Epithelial cell of prostate (primary cell): Measurements from ENCODE around the gene BRSK2.
"Not testable (repeated sequence)": the region's sequence is repeated elsewhere in the genome, so short reads cannot be mapped to it uniquely, and the experiment has no call there.

ENCODE experiments used
- DNase-seq: peaks from one replicate; pipeline ENCODE4 v3.0.0-alpha.2; 2011; ENCODE audit warnings: low read depth, low spot score
- H3K27ac ChIP-seq: fragments of 450-650 bp; 2 replicates; pipeline ENCODE4 v1.5.1; 2017; ENCODE audit warnings: mild to moderate bottlenecking

The BRSK2 gene

DNA sequence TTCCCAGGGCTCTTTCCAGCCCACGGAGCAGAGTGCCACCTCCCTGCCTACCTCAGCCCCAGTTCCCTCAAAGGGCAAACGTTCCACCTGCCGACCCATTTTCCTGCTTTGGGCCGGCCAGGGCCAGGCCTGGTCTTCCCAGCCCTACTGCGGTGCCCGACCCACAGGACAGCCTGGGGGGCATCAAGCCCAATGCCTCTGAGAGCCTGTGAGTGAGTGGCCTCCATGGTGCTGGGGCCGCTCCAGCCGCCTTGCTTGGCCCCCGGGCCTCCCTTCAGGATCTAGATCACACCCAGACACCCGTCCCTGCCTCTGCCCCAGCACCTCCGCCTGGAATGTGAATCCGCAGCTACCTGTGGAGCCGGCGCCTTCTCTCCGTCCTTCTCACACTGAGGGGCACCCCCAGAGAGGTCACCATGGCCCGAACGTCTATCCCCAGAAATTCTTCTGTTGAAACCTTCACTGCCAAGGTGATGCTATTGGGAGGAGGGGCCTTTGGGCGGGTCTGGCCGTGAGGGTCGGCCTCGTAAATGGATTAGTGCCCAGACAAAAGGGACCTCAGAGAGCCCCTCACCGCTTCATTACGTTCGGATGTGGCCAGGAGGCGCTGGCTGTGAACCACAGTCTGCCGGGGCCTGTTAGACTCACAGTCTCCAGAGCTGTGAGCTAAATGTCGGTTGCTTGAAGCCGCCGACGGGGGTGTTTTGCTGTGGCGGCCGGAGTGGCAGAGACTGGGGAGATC lies 36.2 kb upstream of the BRSK2 start:
- no peak for DNase-seq
- no peak overlapping the region for H3K27ac ChIP-seq

DNA sequence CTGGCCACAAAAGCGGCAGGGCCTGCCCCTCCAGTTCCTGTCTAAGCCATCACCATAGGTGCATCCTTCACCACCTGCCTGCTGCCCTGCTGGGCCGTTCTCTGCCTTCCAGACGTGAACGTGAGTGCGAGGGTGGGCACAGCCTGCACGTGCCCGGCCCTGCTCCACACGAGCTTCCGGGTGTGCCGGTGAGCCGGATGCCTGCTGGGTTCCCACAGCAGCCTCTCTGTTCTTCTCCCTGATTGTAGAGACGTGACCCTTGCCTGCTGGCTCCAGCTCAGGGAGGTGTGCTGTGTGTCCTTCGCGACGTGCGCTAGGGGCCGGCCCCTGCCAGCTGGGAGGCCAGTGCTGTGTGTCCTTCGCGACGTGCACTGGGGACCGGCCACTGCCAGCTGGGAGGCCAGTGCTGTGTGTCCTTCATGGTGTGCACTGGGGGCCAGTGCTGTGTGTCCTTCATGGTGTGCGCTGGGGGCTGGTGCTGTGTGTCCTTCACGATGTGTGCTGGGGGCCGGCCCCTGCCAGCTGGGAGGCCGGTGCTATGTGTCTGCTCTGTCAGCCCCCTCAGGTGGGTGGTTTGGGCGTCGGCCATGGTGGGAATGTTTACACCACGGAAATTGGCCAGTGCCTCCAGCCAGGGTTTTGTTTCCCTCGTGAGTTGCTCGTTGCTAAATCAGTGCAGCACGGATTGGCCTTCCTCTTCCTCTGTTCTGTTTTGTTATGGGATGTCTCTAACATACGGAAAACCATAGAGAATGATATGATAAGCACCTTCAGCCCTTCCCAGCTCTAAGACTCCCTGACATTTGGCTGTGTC lies 35.4 kb upstream of the BRSK2 start:
- no peak overlapping the region for H3K27ac ChIP-seq
- no peak for DNase-seq

GRCh38 chr11:1356007-1356435 lies 33.7 kb upstream of the BRSK2 start:
- no peak for DNase-seq
- H3K27ac ChIP-seq = no peak overlapping the region

GRCh38 chr11:1356478-1356960 lies 33.2 kb upstream of the BRSK2 start:
- no peak overlapping the region for H3K27ac ChIP-seq
- DNase-seq = no peak

- no peak for DNase-seq
- H3K27ac ChIP-seq = no peak overlapping the region
Measured at GRCh38 chr11:1358286-1358685, 31.4 kb upstream of the BRSK2 start.

- DNase-seq, H3K27ac ChIP-seq: not testable (repeated sequence)
Measured at GRCh38 chr11:1358931-1359330, 30.8 kb upstream of the BRSK2 start.

GRCh38 chr11:1359556-1359955 lies 30.2 kb upstream of the BRSK2 start:
- DNase-seq = no peak
- no peak overlapping the region for H3K27ac ChIP-seq

DNA sequence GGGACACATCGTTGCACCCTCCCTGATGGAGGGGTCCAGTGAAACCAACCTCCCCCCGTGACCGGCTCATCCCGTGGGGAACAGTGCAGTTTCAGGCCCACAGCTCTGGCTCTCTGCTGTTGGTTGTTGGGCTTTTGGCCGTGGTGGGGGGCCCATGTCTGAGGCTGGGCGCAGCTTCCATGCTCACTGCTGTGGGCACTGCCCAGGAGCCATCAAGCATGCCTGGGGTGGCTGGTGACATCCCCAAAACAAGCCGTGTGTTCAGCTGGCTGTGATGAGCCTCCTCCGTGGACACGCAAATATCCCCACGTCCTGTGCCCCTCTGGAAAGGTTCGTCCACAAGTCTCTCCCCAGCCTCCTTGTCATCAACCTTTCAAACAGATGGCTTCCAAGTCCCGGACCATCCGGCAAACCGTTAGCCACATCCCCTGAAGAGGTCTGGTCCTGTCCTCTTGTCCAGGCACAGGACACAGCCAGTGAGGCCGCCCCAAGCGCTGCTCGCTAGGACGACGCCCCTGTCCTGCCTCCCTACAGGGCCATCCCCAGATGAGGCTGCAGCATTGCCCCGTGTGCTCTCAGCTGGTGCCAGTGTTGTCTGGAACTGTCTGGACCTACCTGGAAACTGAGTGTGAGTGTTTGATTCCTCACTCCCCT lies 29.4 kb upstream of the BRSK2 start:
- DNase-seq = no peak

DNA sequence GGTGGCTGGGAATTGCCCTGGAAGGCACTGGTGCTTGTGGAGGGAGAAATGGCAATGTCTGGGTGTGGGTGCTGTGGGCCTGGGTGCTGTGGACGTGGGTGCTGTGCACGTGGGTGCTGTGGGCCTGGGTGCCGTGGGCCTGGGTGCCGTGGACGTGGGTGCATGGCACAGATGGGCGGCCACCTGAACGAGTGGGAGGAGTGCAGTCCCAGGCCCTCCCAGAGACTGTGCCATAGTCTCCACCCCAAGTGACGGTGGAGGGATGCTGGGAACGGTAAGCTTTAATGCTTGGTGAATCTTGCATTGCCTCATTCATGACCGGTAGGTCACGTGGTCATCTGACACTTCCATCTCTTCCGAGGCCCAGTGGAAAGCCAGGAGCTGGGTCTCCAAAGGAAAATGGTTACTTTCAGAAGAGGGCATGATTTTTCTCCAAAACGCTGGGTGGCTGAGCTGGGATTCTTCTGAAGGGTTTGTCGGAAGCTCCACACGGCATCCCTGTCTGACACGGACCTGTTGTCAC lies 28.8 kb upstream of the BRSK2 start:
- DNase-seq = no peak
- no peak overlapping the region for H3K27ac ChIP-seq

More for the DNA sequence above, 29.4 kb upstream of the BRSK2 start:
- no peak overlapping the region for H3K27ac ChIP-seq

GRCh38 chr11:1361882-1362281 lies 27.9 kb upstream of the BRSK2 start:
- H3K27ac ChIP-seq = no peak overlapping the region
- no peak for DNase-seq

- DNase-seq = no peak
- H3K27ac ChIP-seq = no peak overlapping the region
Measured at GRCh38 chr11:1367721-1368120, 22.0 kb upstream of the BRSK2 start.

DNA sequence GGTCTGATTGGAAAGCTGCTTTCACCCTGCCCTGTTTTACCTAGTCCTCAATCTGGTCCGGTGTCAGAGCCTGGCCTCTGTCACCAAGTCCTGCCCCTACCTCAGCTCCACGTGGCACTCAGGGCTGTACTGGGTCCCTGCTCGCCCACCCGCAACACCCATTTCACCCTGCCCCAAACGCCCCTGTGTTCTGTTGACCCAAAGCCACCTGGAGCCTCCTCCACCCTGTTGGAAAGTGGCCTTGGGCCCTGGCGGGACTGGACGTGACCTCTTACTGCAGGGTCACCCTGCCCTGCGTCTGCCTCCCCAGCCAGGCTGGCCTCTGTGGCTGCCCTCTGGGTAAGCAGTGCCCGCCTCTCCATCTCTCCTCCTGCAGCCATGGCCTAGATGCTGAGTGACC lies 21.5 kb upstream of the BRSK2 start:
- H3K27ac ChIP-seq = no peak overlapping the region
- DNase-seq = no peak

DNA sequence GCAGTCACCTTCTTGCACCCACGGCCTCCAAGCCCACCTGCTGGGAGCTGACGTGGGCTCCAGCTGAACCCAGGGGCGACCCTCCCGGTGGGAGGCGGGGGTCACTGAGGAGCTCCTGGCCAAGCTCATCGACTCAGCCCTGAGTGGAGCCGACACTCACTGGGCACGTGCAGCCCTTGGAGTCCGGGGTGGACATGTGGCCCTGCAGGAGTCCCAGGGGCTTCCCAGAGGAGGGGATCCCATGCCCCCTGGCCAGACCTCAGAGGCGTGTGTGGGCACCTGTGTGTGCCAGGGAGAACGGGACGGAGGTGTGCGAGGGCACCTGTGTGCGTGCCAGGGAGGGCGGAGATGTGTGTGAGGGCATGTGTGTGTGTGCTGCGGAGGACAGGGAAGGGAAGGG lies 20.8 kb upstream of the BRSK2 start:
- H3K27ac ChIP-seq = no peak overlapping the region
- no peak for DNase-seq

GRCh38 chr11:1369371-1370005 lies 20.2 kb upstream of the BRSK2 start:
- no peak for DNase-seq
- no peak overlapping the region for H3K27ac ChIP-seq

DNA sequence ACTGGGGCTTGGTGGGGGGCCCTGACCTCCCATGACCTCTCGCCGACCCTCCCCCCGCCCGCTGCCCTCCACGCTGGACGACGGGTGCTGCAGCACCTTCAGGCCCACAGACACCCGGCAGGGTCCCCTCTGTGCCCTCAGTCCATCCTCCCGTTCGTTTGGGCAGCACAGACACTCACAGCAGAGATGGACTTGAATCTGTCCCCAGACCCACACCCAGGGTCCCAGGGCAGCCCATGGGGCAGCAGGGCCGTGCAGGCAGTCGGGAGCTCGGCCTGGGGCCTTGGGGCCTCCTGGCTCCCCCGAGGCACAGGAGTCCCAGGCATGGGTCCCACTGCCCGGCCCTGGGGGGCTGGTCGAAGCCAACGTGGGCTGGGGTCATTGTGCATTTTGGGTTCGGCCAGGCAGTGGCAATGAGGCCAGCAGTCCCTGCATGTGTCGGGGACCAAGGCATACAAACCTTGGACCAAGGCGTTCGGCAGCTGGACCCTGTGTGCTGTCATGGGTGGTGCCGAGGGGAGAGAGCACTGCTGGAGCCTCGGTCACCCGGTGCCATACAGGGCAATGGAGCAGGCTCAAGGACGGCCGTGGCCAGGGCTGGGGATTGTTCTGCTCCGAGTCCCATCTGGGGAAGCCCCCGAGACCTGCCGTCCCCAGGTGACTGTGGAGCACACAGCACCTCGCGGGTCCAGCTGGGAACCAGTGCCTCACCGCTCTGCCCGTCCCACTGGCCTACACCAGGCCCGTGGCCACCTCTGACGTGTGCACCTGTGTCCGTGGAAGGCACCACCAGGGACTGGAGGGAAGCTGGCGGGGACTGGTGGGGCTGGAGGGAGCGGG lies 19.3 kb upstream of the BRSK2 start:
- no peak for DNase-seq
- H3K27ac ChIP-seq = no peak overlapping the region

DNA sequence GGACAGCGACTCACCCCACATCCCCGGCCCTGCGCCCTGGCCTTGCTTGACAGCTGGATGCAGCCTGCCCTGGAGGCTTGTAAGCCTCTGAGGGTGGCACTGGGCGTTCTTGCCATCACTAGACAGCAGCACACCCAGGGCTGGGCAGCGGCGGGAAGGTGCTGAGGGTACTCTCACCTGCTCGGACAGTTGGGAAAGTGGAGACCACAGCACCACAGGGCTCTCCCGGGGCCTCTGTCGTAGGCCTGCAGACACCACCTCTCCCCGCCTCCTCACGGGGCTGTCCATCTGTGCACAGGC lies 18.8 kb upstream of the BRSK2 start:
- DNase-seq = no peak
- H3K27ac ChIP-seq = no peak overlapping the region

GRCh38 chr11:1371377-1371776 lies 18.4 kb upstream of the BRSK2 start:
- no peak overlapping the region for H3K27ac ChIP-seq
- no peak for DNase-seq

- no peak for DNase-seq
- H3K27ac ChIP-seq = no peak overlapping the region
Measured at GRCh38 chr11:1371836-1372465, 17.8 kb upstream of the BRSK2 start.

- H3K27ac ChIP-seq = no peak overlapping the region
- DNase-seq = no peak
Measured at GRCh38 chr11:1372660-1373059, 17.1 kb upstream of the BRSK2 start.
